H9 (cell line): ENCODE data around the gene RPRD1B. TPM values are rescaled to one million over a fixed set of nuclear protein-coding genes. Genes with fewer than 3 reads are reported as not detected.

Source experiments
- DNase-seq: peaks from one replicate; pipeline ENCODE4 v3.0.0-alpha.2; 2017
- H2AFZ ChIP-seq: one replicate; pipeline ENCODE4 v1.6.1; 2013; ENCODE audit warnings: mild to moderate bottlenecking, low read length, control low read depth, moderate library complexity
- H2AK5ac ChIP-seq: 2 replicates; pipeline ENCODE4 v1.6.1; 2013; ENCODE audit warnings: low read length, control low read depth, mixed read lengths; ENCODE audit not compliant: insufficient read length
- H2BK120ac ChIP-seq: one replicate; pipeline ENCODE4 v1.6.1; 2013; ENCODE audit warnings: low read depth, mild to moderate bottlenecking, low read length, control low read depth, inconsistent platforms; ENCODE audit not compliant: poor library complexity, severe bottlenecking
- H2BK12ac ChIP-seq: 2 replicates; pipeline ENCODE4 v1.6.1; 2013; ENCODE audit warnings: low read length, control low read depth, mixed read lengths, low read depth; ENCODE audit not compliant: insufficient read length
- H2BK15ac ChIP-seq: 2 replicates; pipeline ENCODE4 v1.6.1; 2013; ENCODE audit warnings: low read depth, low read length, control low read depth
- H2BK20ac ChIP-seq: one replicate; pipeline ENCODE4 v1.6.1; 2013; ENCODE audit warnings: low read depth, mild to moderate bottlenecking, low read length, control low read depth, inconsistent platforms; ENCODE audit not compliant: poor library complexity, severe bottlenecking
- H2BK5ac ChIP-seq: 2 replicates; pipeline ENCODE4 v1.6.1; 2013; ENCODE audit warnings: low read length, control low read depth, mixed read lengths; ENCODE audit not compliant: insufficient read length
- H3K14ac ChIP-seq: 2 replicates; pipeline ENCODE4 v1.6.1; 2013; ENCODE audit warnings: low read length, control low read depth; ENCODE audit not compliant: insufficient read depth
- H3K18ac ChIP-seq: 2 replicates; pipeline ENCODE4 v1.6.1; 2013; ENCODE audit warnings: low read depth, mild to moderate bottlenecking, mixed read lengths, low read length, control low read depth; ENCODE audit not compliant: insufficient read length
- H3K23ac ChIP-seq: 2 replicates; pipeline ENCODE4 v1.6.1; 2013; ENCODE audit warnings: low read length, control low read depth, mixed read lengths, low read depth; ENCODE audit not compliant: insufficient read length
- H3K23me2 ChIP-seq: 2 replicates; pipeline ENCODE4 v1.6.1; 2013; ENCODE audit warnings: low read depth, mild to moderate bottlenecking, mixed read lengths, low read length, control low read depth; ENCODE audit not compliant: insufficient read length, poor library complexity, severe bottlenecking
- H3K27ac ChIP-seq: 2 replicates; pipeline ENCODE4 v1.5.1; 2013; ENCODE audit warnings: low read length, control low read depth, mixed read lengths, low read depth; ENCODE audit not compliant: insufficient read length
- H3K27me3 ChIP-seq: 2 replicates; pipeline ENCODE4 v1.6.1; 2013; ENCODE audit warnings: low read length, control low read depth, inconsistent platforms; ENCODE audit not compliant: insufficient read depth
- H3K4ac ChIP-seq: 2 replicates; pipeline ENCODE4 v1.6.1; 2013; ENCODE audit warnings: low read depth, mild to moderate bottlenecking, control low read depth, inconsistent platforms, low read length, moderate library complexity
- H3K4me1 ChIP-seq: 2 replicates; pipeline ENCODE4 v1.6.1; 2013; ENCODE audit warnings: low read length, control low read depth, inconsistent platforms; ENCODE audit not compliant: insufficient read depth
- H3K4me2 ChIP-seq: 2 replicates; pipeline ENCODE4 v1.6.1; 2013; ENCODE audit warnings: low read length, control low read depth, mixed read lengths; ENCODE audit not compliant: insufficient read length, insufficient read depth
- H3K56ac ChIP-seq: 2 replicates; pipeline ENCODE4 v1.6.1; 2013; ENCODE audit warnings: low read depth, mild to moderate bottlenecking, mixed read lengths, low read length, control low read depth; ENCODE audit not compliant: insufficient read length
- H3K79me1 ChIP-seq: 2 replicates; pipeline ENCODE4 v1.6.1; 2013; ENCODE audit warnings: low read depth, mild to moderate bottlenecking, moderate library complexity, low read length, control low read depth, inconsistent platforms; ENCODE audit not compliant: insufficient read depth, poor library complexity, severe bottlenecking
- H3K79me2 ChIP-seq: 2 replicates; pipeline ENCODE4 v1.6.1; 2013; ENCODE audit warnings: low read length, control low read depth, inconsistent platforms; ENCODE audit not compliant: insufficient read depth
- H3K9ac ChIP-seq: 2 replicates; pipeline ENCODE4 v1.6.1; 2013; ENCODE audit warnings: low read length, control low read depth, mixed read lengths; ENCODE audit not compliant: insufficient read length; ENCODE audit errors: extremely low read depth
- H3K9me3 ChIP-seq: one replicate; pipeline ENCODE4 v1.6.1; 2013; ENCODE audit warnings: low read depth, low read length, inconsistent platforms; ENCODE audit not compliant: control insufficient read depth
- H3T11ph ChIP-seq: one replicate; pipeline ENCODE4 v1.6.1; 2013; ENCODE audit warnings: mild to moderate bottlenecking, low read length, control low read depth, inconsistent platforms
- H4K20me1 ChIP-seq: one replicate; pipeline ENCODE4 v1.6.1; 2013; ENCODE audit not compliant: control insufficient read depth, insufficient read length, insufficient read depth
- H4K5ac ChIP-seq: 2 replicates; pipeline ENCODE4 v1.6.1; 2013; ENCODE audit warnings: low read depth, mild to moderate bottlenecking, mixed read lengths, low read length, control low read depth; ENCODE audit not compliant: insufficient read length
- H4K8ac ChIP-seq: replicated peaks from 2 replicates; pipeline ENCODE4 v1.6.1; 2013; ENCODE audit warnings: low read length, control low read depth, mixed read lengths, low read depth; ENCODE audit not compliant: insufficient read length
- H4K91ac ChIP-seq: 2 replicates; pipeline ENCODE4 v1.6.1; 2013; ENCODE audit warnings: low read depth, mild to moderate bottlenecking, moderate library complexity, mixed read lengths, low read length, control low read depth; ENCODE audit not compliant: insufficient read length
- H3K27ac Mint-ChIP-seq, 3 experiments: 2 replicates in 2 of 3; 3 replicates in 1 of 3; pipeline ENCODE4 v1.8.0; 2020 to 2021; ENCODE audit warnings: mixed read lengths in 3 of 3, mild to moderate bottlenecking in 1 of 3, moderate library complexity in 1 of 3
- H3K27me3 Mint-ChIP-seq: 2 replicates; pipeline ENCODE4 v1.8.0; 2021; ENCODE audit warnings: low read depth, mild to moderate bottlenecking, moderate library complexity, mixed read lengths
- H3K36me3 Mint-ChIP-seq, 3 experiments: 2 replicates in 2 of 3; 3 replicates in 1 of 3; pipeline ENCODE4 v1.8.0; 2020 to 2021; ENCODE audit warnings: low read depth in 3 of 3, mixed read lengths in 3 of 3; ENCODE audit not compliant: insufficient read depth in 1 of 3
- H3K4me1 Mint-ChIP-seq, 2 experiments: 2 replicates each; pipeline ENCODE4 v1.8.0; 2020; ENCODE audit warnings: mixed read lengths in 2 of 2
- H3K4me3 Mint-ChIP-seq, 2 experiments: 2 replicates in 1 of 2; 3 replicates in 1 of 2; pipeline ENCODE4 v1.8.0; 2020 to 2021; ENCODE audit warnings: mild to moderate bottlenecking in 2 of 2, mixed read lengths in 2 of 2, moderate library complexity in 1 of 2
- H3K9me3 Mint-ChIP-seq, 2 experiments: 2 replicates in 1 of 2; 3 replicates in 1 of 2; pipeline ENCODE4 v1.8.0; 2020; ENCODE audit warnings: mild to moderate bottlenecking in 2 of 2, mixed read lengths in 2 of 2, moderate library complexity in 1 of 2
- WGBS: extraction: QIAGEN DNeasy Blood & Tissue Kit; methylation state at CpG from one replicate; pipeline ENCODE4 v1.1.7; 2013; ENCODE audit warnings: missing lambda C conversion rate, low lambda C conversion rate, mixed read lengths; ENCODE audit not compliant: insufficient read length; ENCODE audit errors: extremely low coverage; 5-methylcytosine and 5-hydroxymethylcytosine counted together
- total RNA-seq: library from RNA; stranded (reverse); gene quantifications from 2 replicates; pipeline ENCODE4 v1.2.1, GENCODE V29; 2021
- TF ChIP-seq, protein P1 (sequence below): fragments of 200-600 bp; sonication (generic); conservative IDR thresholded peaks from 3 replicates; pipeline ENCODE4 v1.8.0; 2021; ENCODE audit warnings: antibody characterized with exemption, mild to moderate bottlenecking

Gene RPRD1B
- total RNA-seq, 1 experiment from 2014 or later, result 34.3 TPM

DNA sequence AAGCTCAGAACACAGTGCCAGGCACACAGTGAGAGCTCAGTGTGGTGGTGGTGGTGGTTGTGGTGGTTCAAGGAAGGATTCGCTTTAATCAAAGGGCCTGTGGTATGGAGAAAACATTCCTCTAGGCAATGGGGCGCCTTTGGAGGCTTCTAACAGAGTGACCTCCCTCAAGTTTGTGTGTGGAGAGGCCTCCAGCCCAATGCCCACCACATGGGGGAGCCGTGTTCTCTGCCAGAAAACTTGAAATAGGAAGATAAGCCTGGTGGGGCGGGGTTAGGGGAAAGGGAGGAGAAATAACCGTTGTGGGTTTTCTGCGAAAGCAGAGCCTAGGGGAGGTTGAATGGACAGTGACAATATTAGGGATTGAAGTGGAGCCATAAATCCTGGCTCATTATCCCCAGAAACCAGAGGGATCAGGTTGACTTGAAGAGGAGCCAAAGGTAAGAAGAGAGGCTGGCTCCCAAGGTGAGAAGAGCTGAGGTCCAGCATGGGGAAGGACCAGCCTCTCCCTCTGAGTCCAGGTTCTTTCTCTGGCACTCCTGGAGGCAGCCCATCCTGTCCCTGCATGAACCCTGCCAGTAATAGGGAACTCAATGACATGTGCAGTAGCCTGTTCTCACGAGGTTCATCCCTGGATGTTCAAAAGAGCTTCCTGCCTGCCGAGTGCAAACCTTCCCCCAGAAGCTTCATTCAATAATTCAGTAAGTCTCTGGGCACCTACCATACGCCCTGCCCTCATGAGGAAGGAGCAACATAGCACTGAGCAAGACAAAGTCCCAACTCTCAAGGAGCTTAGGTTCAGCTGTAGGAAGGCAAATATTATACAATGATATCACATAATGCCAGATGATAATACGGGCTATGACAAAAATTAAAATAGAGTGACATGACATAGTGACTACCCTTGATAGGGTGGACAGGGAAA is 80.1 kb downstream of the RPRD1B start:
- TF ChIP-seq, protein P1, sequence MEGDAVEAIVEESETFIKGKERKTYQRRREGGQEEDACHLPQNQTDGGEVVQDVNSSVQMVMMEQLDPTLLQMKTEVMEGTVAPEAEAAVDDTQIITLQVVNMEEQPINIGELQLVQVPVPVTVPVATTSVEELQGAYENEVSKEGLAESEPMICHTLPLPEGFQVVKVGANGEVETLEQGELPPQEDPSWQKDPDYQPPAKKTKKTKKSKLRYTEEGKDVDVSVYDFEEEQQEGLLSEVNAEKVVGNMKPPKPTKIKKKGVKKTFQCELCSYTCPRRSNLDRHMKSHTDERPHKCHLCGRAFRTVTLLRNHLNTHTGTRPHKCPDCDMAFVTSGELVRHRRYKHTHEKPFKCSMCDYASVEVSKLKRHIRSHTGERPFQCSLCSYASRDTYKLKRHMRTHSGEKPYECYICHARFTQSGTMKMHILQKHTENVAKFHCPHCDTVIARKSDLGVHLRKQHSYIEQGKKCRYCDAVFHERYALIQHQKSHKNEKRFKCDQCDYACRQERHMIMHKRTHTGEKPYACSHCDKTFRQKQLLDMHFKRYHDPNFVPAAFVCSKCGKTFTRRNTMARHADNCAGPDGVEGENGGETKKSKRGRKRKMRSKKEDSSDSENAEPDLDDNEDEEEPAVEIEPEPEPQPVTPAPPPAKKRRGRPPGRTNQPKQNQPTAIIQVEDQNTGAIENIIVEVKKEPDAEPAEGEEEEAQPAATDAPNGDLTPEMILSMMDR, result peak; percentile 77
- Histone ChIP-seq H3K18ac (no peak overlapping the region), H2BK120ac (no peak overlapping the region), H3K23me2 (no peaks in the 10 kb centered on the region), H2AFZ (no peak overlapping the region), H4K5ac (no peak overlapping the region), H3K79me2 (no peaks in the 10 kb centered on the region), H3K9me3 (no peaks in the 10 kb centered on the region), H3K23ac (no peak overlapping the region), H3K14ac (no peak overlapping the region), H3K4ac (no peak overlapping the region), H3K79me1 (no peaks in the 10 kb centered on the region), H3K4me1 (no peaks in the 10 kb centered on the region), H2BK15ac (no peak overlapping the region), H2BK5ac (no peak overlapping the region), H3K9ac (no peak overlapping the region), H4K8ac (no peak overlapping the region), H4K91ac (no peak overlapping the region), H3K4me2 (no peak overlapping the region), H3K27ac (no peak overlapping the region), H2BK12ac (no peak overlapping the region), H2BK20ac (no peak overlapping the region), H2AK5ac (no peak overlapping the region), H3K27me3 (no peaks in the 10 kb centered on the region), H4K20me1 (no peaks in the 10 kb centered on the region), H3K56ac (no peak overlapping the region), H3T11ph (no peak overlapping the region)
- WGBS, result no CpG with 5 or more reads among the region's 10 CpGs
- no peaks in the 10 kb centered on the region for H3K36me3 Mint-ChIP-seq
- H3K4me3 Mint-ChIP-seq, result no peak overlapping the region
- H3K9me3 Mint-ChIP-seq, result no peaks in the 10 kb centered on the region
- peaks cover 4 to 7% of the 10 kb centered on the region in 2 experiments for H3K4me1 Mint-ChIP-seq
- H3K27ac Mint-ChIP-seq, result no peak overlapping the region; a peak in 1 of 7 replicates
- peak; percentile 79 for DNase-seq
- H3K27me3 Mint-ChIP-seq, result no peaks in the 10 kb centered on the region
